Umbilical cord (tissue), 2 donors: Measurements from ENCODE around the gene NRK. TPM values are rescaled to one million over a fixed set of nuclear protein-coding genes. Genes with fewer than 3 reads are reported as not detected.
"Not testable (repeated sequence)": the region's sequence is repeated elsewhere in the genome, so short reads cannot be mapped to it uniquely, and the experiment has no call there.

Experiments used
- DNase-seq: peaks from one replicate; pipeline ENCODE4 v3.0.0-alpha.2; 2015; ENCODE audit warnings: low spot score
- total RNA-seq: library from RNA; depleted of rRNA; stranded (reverse); fragments of >200 nt; gene quantifications from one replicate; pipeline ENCODE4 v1.2.3, GENCODE V29; 2014; ENCODE audit warnings: low replicate concordance; ENCODE audit not compliant: insufficient read depth

Gene NRK
- total RNA-seq, 1 donor from 2014 or later = 2.4 TPM

DNA sequence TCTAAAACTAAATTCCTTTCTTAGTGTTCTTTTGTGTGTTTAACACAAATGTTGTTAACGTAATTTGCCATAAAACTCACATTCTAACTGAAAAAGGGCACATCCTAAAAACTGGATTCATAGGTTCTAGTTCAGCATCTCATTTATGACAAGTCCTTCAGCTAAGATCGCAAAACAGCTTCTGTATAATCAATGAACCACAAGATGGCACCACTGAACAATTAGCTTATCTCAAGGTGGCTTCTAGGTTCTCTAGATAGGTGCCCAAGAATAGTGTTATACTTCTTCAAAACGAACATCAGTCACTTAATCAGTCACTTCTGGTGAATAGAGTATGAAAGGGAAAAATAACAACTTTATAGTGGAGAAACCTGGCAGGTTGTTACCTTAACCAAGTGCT, 54.3 kb downstream of the NRK start:
- no peak for DNase-seq

GRCh38 chrX:105880491-105880890, 58.2 kb downstream of the NRK start:
- no peak for DNase-seq

DNA sequence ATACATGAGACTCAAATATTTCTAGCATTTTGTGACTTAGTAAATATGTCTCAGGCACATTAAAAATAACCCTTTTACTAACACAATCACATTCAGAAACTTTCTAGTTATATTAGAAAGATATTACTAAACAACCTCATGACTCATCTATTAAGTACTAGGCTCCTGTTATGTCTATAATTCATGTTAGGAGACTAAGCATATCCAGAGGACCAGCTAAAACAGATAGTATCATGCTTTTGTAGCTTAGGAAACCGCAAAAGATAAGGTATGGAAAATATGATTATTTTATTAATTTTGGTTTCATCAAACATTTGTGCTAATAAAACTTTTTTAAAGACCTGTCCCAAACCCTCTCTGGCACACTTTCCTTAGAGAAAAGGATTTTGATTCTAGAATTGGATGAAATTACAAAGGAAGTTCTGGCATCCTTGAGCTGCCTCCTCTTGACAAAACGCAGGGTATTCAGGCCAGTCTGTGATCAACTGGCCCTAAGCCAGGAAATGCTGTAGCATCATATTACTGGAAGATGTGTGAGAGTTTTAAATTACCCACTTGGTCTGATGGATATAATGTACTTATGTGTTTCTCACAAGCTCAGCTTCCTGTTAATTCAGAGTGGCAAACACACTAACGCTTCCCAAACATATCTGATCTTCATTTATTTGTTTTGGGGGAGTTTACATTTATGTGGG, 60.4 kb downstream of the NRK start:
- peak; percentile 84 for DNase-seq

- DNase-seq = no peak
Measured at GRCh38 chrX:105894721-105895120, 72.4 kb downstream of the NRK start.

- DNase-seq = no peak
Measured at GRCh38 chrX:105909576-105909975, 87.2 kb downstream of the NRK start.

- DNase-seq = no peak
Measured at GRCh38 chrX:105910563-105911105, 88.3 kb downstream of the NRK start.

- DNase-seq = no peak
Measured at GRCh38 chrX:105945266-105945665, 122.9 kb downstream of the NRK start.

DNA sequence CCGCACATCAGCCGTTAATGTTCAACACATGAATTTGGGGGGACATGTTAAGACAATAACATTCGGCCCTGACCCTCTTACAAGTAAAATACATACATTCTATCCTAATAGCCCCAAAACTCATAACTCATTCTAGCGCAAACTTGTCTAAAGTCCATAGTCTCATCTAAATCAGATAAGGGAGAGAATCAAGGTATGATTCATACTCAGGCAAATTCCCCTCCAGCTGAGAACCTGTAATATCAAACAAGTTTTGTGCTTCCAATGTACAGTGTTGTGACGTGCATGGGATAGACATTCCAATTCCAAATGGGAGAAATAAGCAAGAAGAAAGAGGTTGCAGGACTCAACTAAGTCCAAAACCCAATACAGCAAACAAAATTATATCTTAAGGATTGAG, 147.1 kb downstream of the NRK start:
- no peak for DNase-seq

DNA sequence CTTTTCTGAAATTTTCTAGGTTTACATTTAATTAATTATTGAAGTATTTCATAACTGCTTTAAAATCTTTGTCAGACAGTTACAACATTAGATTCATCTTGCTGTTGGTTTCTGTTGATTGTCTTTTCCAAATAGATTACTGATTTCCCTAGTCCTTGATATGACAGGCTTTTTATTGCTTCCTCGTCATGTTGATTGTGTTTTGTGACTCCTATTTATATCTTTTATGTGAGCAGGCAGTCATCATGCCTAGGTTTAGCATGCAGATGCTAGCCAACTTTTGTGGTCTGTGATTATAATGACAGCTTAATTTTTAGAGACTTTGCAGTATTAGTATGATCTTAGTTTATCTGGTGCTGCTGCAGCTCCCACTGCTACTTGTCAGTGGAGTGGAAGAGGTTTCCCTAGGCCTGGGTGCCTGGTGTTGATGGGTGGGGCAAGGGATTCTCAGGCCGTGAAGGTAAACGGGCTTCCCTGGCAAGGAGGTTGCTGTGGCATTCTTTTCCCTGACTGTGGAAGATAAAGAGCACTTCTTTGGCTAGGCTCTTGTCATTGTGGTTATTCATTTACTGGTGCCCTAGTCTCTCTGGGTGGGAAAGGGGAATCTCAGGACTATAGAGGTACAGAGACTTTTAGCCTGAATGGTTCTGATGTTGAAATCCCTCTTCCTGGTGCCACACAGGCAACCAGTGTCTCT, 150.5 kb downstream of the NRK start:
- DNase-seq = no peak

- no peak for DNase-seq
Measured at GRCh38 chrX:105973387-105973739, 151.0 kb downstream of the NRK start.

DNA sequence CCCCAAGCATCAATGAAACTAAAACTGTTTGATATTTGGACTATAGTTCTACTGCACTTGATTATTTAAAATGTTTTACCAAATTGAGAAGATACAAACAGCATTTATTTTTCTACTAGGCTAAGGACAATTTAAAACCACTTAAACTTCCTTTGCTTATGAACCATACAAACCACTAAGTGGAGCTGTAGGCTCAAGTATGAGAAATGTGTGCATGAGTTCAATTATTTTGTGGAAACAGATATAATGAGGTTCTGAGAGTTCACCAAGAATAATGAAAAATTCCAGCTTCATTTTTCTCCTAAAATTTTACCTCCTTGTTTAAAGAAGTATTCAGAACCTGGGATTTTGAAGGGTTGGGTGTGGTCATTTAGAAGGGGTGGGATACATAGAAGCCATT, 153.0 kb downstream of the NRK start:
- DNase-seq = peak; percentile 22

DNA sequence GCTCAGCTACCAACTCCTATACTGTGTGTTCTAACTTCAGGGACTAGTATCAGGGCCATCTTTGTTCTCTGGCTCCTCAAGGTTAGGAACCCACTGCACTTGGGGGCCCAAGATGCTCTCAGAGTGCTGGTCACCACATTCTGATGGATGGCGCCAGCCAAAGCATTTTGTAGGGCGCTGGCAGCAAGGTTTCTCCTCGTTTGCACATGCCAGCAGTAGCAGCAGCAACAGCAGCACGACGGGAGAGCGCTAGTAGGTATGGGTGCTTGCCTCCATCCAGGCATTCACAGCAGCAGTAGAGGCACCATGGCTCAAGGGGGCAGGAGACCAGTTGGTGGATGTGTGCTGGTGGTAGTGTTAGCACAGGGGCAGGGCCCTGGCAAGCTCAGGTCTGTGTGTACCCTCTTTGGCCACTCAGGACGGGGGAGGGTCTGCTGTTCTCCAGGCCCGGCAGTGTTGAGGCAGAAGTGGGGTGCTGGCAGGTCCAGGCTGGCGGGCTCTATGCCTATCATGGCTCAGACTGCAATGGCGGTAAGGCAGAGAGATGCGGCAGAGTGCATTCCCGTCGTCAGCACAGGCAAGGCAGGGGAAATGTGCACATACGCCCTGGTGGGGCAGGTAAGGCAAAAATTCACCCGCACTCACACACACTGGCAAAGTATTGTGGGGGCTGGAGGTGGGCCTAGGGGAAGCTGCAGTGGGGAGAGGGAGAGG, 159.6 kb downstream of the NRK start:
- DNase-seq = no peak

- not testable (repeated sequence) for DNase-seq
Measured at GRCh38 chrX:105988487-105988886, 166.1 kb downstream of the NRK start.

DNA sequence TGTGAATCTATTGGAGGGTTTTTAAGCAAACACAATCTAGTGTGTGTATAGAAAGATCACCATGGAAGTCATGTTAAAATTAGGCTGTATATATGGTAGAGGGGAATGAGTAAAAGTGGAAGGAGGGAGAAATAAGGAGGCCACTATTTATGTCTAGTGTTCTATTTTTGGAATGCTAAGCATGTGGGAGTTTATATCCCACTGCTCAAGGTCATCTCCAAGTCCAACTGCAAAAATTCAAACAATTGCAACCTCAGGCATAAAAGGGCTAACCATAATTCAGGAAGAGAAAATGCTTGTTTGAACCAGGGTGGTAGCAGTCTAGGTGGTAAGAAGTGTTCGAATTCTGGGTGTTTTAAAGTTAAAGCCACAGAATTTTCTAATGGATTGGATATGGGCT, 177.0 kb downstream of the NRK start:
- no peak for DNase-seq

DNA sequence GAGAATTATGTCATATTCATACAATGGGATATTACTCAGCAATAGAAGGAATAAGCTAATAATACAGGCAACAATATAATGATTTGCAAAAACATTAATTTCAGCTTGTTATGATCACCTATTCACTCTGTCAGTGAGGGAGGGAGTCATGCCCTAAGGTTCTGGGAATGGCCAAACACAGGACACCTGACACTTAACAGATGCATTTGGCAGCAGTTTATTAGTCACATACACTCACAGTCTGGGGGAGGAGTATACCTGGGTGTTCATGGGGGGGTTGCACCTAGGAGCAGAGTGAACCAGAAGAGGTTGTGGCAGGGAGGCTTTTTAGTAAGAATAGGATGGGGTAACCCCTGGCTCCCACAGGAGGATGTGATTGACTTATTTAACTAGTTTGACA, 177.9 kb downstream of the NRK start:
- no peak for DNase-seq

GRCh38 chrX:106000609-106001008, 178.3 kb downstream of the NRK start:
- DNase-seq = not testable (repeated sequence)

DNA sequence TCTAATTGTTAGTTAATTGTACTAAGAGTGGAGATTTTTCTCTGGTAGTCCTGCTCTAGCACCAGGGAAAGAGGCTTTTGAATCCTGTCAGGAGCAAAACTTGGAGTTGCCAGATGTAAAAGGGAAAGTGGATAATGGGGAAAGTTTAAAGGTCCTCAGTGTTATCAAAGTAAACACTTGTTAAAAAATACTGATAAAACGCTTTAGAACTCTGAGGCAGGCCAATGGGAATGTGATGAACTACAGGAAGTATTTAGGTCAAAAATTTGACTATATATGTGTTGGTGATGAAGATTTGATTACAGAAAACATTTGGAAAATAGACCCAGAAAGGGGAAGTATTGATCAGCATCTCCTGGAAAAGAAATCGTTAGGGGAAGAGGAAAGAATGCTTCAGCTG, 183.3 kb downstream of the NRK start:
- DNase-seq = no peak

GRCh38 chrX:106007815-106008214, 185.5 kb downstream of the NRK start:
- DNase-seq = no peak
